ENCODE measurements around the gene VWA7. TPM values are rescaled to one million over a fixed set of nuclear protein-coding genes. Genes with fewer than 3 reads are reported as not detected.

Gene VWA7
- polyA plus RNA-seq, 10 donors = 0.88 to 3.3 (median 2.3) TPM

DNA sequence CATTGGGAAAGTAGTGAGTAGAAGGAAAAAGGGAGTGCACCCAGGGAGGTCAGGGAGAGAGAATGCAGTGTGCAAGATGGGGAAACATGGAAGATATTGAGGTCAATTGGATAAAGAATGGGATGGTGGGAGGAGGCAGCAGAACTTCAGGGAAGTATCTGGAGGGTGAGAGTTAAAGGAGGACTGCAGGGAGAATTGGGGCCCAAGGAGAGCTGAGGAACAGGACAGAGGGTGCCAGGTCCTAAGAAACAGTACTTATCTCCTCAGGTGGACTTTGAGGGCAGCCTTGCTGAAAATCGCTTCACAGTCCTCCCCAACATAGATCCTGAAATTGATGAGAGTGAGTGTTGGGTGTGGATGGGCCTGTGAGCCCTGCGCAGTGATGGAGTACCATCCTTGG lies 18.8 kb downstream of the VWA7 start:
- no peak for DNase-seq

DNA sequence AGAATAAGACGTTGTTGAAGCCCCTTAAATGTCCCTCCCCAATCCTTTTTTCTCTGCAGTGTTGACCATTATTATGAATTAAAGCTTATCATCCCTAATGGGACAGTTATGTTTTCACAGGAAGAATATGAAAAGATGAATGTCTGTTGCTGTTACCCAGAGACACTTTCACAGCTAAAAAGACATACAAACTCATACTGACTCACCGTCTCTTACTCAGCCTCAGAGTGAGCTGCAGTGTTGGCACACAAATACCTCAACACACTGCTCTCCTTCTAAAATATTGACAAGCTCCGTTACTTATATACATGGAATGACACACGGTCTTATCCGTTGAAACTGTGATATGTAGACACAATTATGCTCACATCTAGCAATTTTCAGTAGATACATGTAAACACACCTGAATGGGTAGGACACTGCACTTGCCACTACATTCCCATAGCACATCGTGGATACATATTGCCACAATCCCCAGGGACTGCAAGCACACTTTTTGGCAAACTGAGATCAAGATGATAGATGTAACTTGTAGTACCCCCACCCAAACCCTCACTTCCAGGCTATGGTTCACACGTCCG lies 24.3 kb downstream of the VWA7 start:
- no peak for DNase-seq

DNA sequence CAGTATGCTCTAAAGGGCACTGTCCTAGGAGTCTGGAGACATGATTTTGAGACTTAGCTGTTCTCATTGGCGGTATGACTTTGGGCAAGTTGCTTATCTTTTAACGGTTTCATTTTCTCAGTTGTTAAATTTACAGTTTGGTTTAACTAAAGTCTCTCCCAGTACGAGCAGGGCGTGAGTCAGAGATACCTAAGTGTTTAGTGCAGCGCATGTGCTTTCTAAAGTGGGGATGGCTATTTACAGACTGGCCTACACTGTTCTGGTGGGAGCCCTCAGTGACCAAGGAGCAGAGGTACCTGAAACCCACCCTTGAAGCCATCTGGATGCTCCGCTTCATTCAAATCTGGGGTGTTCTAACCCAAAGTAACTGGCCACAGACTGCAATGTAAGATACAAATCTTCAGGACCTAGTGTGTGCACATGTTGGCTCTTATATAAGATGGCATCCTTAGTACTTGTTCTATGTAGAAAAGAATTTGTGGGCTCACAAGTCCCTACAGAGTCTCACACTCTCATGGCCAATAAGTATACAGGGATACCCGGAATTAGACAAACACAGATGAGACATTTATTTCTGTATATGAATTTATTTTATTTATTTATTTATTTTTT lies 26.6 kb downstream of the VWA7 start:
- DNase-seq = no peak

DNA sequence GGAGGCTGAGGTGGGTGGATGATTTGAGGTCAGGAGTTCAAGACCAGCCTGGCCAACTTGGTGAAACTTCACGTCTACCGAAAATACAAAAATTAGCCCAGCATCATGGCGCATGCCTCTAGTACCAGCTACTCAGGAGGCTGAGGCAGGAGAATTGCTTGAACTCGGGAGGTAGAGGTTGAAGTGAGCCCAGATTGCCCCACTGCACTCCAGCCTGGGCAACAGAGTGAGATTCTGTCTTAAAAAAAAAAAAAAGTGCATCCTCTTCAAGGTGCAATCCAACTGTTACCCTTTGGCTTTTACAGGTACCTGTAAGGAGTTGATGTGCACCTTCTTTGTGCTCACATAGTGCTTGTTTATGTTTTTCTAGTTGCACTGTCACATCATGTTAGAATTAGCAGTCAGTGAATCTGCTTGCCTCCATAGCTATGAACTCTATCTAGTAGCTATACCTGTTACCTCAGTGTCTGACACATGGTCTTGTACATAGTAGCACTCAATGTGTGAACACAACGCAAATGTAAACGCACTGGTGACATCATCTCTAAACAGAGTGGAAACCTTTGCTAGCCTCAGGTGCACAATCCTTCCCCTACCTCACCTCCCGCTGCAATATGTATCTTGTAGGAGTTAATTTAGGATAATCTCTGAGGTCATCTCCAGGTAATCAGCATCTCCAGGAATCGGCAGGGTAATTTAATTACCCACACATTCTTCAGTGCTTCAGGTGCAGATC lies 27.7 kb downstream of the VWA7 start:
- no peak for DNase-seq

DNA sequence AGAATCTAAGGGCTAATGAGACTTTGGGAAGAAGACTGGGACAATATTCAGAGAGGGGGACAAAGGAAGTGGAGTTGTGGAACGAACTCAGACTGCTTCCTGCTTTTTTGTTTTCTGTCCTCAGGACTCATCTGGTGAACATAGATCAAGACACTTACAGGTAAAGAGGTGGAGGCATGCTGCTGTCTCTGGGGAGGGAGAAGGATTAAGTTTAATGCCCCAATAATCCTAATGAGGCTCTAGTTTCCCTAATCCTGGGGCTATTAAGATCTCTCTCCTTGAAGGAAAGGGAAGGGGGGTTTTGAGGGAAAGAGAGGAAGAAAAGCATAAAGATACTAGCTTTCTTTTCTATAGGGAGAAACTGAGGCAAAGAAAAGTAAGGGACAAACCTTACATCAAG lies 32.7 kb downstream of the VWA7 start:
- no peak for DNase-seq

DNA sequence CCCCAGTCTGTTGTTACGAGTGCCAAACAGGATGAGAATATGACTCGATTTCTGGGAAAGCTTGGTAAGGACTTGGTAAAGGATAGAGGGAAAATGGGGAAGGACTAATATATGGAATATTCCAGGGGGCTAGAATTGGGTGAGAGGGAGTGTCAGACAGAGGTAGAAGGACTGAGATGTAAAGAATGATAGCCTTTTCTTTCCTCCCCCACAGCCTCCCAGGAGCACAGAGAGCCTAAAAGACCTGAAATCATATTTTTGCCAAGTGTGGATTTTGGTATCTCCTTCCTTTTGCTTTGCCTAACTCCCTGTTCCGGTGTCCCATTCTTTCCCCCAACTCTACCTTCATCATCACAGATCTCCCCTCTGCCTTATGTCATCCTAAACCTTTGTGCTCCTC lies 34.2 kb downstream of the VWA7 start:
- no peak for DNase-seq

DNA sequence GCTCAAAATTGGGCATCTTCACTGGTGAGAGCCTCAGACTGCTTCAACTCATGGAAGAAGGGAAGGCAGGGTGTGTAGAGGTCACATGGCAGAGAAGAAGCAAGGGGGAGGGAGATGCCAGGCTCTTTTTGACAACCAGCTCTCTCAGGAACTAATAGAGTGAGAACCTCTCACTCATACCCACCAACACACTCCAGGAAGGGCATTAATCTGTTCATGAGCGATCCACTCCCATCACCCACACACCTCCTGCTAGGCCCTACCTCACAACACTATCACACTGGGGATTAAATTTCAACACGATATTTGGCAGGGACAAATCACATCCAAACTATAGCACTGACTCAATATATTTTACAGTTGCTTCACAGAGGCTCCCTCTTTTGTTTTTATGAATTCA lies 35.3 kb downstream of the VWA7 start:
- DNase-seq = no peak

DNA sequence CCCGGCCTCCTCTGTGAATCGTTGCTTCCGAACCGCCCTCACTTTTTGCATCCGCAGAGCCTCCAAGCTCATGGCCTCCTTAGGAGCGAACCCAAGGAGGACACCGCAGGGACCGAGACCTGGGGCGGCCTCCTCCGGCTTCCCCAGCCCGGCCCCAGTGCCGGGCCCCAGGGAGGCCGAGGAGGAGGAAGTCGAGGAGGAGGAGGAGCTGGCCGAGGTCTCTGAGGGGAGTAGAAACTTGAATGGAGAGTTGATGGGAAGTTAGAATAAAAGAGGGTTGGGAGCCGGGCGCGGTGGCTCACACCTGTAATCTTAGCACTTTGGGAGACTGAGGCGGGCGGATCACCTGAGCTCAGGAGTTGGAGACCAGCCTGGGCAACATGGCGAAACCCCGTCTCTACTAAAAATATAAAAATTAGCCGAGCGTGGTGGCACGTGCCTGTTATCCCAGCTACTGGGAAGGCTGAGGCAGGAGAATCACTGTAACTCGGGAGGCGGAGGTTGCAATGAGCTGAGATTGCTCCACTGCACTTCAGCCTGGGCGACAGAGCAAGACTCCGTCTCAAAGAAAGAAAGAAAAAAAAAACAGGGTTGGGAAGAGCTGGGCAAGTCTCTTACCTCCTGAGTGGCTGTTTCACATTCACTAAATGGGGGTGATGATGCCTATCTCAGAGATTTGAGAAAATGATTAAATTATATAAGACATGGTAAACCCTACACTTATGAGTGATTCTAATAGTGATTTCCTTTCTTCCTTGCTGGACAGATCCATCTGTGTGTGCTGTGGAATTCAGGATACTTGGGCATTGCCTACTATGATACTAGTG lies 36.5 kb downstream of the VWA7 start:
- no peak for DNase-seq

DNA sequence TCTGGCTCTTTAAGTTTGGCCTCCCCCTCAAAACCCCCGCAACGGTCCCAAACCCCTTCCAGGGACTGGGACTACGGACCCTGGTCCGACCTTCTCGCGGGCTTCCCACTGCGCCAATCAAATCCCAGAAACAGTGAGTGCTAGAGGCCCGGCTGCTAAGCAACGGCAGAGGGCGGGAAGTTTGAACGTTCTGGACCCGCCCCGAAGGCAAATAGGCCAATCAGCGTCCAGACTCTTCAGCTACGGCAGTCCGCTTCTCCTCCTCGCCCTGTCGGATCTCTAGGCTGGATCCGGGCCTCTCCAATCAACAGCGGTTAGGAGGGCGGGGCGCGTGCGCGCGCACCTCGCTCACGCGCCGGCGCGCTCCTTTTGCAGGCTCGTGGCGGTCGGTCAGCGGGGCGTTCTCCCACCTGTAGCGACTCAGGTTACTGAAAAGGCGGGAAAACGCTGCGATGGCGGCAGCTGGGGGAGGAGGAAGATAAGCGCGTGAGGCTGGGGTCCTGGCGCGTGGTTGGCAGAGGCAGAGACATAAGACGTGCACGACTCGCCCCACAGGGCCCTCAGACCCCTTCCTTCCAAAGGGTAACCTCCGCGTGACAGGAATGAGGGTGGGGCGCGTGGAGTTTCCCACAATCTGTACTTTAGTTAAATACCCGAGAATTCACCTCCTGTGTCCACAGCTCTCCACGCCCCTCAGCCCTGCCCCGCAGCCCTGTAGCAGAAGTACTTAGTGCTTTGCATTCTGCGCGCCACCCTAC lies 37.3 kb downstream of the VWA7 start, which contains the start of gene MSH5:
MSH5 (plus strand) TSS at position 367 of the 758 bp plus-strand sequence. CDS start 462 bp downstream, outside the sequence.
- peak; percentile 98 to 99 (median 99) for DNase-seq

DNA sequence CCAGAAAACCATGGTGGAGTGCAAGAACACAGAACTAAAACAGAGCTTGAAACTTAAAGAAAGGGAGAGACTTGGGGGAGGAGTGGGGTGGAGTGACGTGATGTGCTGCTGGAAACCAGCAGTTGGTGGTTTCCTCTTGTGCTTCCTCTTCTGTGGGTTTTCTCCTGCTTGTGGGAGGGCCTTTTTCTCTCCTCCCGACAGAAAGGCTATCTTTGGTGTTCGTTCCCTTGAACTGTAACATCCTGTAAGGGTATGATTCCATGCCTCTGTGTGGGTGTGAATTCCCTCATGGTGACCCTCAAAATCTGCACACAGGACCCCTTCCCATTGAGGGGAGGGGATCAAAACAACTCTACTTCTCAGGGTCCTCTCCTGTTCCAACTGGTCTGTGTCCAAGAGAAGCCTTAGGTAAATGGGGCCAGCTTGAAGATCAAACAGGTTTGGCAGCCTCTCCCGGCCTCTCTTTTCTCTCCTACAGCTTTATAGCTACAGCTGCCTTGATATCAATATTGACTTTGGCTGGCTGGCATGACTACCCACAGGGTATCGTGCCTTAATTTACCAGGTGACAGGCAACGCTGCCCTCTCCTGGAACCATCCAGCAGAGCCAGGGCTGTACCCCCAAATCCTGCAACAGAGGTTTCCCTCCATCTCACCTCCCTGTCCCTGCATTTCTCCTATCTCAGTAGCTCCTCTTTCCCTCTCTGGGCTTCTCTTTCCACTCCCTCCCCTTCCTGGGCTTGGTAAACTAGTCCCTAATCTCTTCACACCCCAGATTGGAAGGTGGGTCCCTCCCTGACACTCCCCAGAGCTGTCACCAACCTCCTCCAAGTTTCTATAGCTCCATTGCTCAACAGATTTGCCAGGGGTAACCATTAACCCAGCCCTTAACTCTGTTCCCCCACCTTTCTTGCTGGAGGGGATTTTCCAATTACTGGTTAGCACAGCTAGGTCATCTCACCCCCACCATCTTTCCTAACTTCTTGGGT lies 38.8 kb downstream of the VWA7 start:
- peak; percentile 69 to 83 (median 74) for DNase-seq

DNA sequence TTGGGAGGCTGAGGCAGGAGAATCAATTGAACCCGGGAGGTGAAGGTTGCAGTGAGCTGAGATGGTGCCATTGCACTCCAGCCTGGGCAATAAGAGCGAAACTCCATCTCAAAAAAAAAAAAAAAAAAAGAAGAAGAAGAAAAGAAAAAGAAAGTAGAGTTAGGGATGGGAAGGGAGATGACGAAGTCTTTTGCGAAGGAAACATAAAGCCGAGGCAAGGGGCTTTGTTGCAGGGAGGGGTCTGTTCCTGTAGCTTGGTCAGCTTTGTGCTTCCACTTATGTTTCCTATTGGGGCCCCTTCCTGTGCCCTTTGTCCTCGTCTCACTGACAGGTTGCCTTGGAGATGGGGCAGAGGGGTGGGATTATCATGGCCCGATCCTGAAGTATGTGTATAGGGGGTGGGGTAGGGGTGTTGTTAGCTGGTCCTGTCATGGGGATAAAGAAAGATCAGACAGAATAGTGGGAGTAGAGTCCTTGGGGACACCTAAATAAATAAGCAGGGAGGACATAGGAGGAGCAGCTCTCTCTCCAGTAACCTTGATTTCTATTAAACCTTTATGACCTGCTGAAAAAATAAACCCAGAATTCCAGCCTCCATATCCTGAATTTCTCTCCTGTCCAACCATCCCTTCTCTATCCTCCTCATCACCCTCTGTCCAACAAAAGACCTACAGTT lies 39.7 kb downstream of the VWA7 start:
- peak in 1 of 3 donors; percentile 65 for DNase-seq

DNA sequence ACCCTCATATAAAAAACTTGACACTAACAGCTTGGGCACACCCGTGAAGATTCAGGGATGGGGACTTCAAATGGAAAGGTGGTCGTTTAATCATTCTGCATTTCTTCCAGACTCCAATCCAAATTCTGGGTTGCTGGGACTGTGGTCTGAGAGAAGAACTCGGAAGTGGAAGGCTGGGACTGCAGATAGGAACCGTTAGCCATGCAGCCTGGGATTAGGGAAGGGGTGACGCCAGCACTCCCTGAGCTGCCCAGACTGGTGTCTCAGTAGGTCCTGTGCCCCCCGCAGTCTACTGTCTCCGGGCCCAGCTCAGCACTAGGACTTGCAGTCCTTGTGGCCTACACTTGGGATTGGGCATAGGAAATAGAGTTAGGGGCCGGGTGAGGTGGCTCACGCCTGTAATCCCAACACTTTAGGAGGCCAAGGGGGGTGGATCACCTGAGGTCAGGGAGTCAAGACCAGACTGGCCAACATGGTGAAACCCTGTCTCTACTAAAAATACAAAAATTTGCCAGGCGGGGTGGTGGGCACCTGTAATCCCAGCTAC lies 40.3 kb downstream of the VWA7 start:
- no peak for DNase-seq

DNA sequence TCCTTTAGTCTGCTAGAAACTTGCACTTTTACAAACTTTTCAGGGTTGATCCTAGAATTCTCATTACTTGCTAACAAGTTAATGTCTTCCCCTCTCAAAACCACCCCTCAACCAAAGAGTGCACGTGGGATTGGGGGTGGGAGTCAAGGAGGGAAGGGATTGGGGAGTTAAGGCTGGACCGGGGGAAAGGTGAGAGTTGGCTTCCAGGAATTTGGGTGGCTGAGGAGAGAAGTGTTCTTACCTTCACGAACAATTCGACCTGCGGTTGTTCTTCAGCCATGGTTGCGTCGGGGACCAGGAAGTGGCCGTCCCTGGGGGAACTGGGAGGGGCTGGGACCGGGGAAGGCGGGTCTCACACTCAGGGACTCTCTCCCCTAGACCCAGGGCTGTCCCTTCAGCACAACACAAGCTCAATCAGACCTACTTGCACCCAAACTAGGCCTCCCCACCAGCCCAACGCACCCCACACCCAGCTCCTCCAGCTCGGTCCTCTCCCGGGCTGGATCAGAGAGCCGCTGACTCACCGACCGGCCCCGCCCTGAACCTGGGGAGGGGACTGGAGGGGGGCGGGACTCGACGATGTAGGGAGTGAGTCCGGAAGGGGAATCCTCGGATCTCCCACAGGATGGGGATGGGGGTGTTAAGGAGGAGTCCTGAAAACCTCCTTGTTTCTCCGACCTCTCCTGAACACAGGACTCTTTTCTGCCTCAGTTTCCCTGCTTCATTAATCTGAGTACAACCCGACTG lies 40.9 kb downstream of the VWA7 start, which contains the start of gene CLIC1:
CLIC1 (minus strand) TSS at position 510 of the 747 bp plus-strand sequence; CDS start at position 280, 230 bp downstream.
- peak; percentile 80 to 95 (median 87) for DNase-seq

DNA sequence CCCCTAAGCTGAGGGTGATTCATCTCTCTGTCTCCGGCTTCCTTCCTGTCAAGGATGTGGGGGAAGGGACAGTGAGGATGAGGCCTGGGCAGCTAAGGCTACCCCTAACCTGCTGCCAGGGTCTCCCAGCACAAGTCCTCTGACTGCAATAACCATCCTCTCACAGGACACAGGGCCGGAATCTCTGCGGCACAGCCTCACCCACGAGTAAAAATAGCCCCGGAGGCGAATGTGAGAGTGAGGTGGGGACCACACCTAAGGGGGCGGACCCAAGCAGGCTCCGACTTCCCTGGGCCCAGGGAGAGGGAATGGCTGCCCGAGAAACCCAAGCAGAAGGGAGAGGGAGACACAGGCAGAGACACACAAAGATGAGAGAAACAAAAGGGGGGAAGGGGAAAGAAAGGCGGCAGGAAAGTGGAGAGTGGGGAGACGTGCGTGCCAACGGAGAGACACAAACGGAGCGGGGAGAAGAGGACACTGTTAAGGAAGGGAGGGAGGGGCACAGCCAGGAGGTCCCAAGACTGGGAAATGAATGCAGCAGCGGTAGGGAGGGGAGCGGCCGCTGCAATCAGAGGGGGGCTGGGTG lies 42.2 kb downstream of the VWA7 start:
- DNase-seq = peak in 1 of 3 donors; percentile 76

DNA sequence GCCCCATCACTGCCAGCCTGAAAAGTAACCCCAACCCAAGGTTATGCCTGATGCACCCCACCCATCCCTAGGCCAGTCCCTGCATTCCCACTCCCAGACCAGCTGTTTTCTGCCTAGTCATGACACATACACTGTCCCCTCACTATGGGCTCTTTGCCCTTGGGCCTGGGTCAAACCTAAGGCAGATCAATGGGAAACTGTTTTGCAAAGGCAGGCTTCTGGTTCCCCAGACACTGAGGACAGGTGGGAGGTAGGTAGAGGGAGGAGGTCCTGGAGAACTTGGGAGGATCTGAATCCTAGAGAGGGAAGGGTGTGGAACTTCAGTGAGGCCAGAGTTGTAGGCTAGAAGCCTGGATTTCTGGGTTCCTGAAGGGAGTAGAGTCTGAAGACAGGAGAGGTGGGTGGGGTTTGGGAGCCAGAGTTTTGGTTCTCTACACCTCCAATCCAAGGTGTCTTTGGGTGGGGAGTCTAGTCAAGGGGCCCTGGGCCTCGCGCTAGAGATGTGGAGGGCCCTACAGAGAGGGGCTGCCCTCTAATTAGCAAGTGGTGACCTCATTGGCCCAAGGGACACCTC lies 42.8 kb downstream of the VWA7 start:
- DNase-seq = no peak

DNA sequence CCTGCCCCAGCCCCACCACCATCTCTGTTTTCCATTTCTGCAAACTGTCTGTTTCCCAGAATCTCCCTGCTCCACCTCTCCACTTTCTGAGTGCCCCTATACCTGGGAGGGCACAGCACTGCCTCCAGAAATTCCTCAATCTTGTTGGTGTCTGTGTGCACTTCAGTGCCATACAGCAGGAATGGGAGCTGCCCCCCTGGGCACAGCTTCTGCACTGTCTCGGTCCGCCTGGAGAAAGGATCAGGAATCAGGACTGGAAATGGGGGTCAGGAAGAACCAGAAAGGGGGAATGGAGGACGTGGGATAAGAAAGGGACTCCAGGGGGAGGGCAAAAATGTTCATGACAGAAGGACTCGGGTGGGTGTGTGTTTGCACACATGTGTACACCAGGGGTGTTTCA lies 43.4 kb downstream of the VWA7 start:
- no peak for DNase-seq

DNA sequence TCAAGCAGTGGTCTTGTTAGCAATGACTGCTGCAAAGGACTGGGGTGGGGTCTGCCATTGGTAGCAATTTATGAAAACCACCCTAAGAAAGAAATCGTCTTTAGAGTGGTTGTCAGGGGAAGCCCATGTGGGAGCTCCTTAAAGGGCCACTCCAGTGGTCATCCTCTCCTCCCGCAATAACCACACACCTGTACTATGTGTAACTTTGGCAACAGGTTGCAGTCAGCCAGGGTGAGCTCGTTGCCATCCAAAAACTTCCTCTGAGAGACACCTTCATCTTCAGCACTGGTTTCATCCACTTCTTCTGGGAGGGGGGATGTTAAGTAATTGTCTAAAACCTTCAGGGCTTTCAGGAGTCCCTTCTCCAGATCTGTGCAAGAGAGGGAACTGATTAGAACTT lies 45.1 kb downstream of the VWA7 start:
- no peak for DNase-seq

Data from muscle of back (tissue), 11 donors.